Ovary (tissue), 9 donors: ENCODE data around the gene ACAD9. TPM values are rescaled to one million over a fixed set of nuclear protein-coding genes. Genes with fewer than 3 reads are reported as not detected.
A peak's percentile ranks its signal among the peaks of the same experiment; 100 is the strongest.

Source experiments
- DNase-seq, 5 donors: peaks; one replicate each; pipeline ENCODE4 v3.0.0-alpha.2; 2019 to 2020
- H3K27ac ChIP-seq, 2 donors: fragments of 200-600 bp; one replicate each; pipeline versions ENCODE4 v1.5.1 to v1.8.0; 2019 to 2022
- H3K27me3 ChIP-seq: fragments of 200-600 bp; one replicate; pipeline ENCODE4 v1.8.0; 2022
- H3K36me3 ChIP-seq: fragments of 200-600 bp; sonication (generic); one replicate; pipeline ENCODE4 v1.5.1; 2019
- H3K4me1 ChIP-seq: one replicate; pipeline ENCODE4 v1.8.1; 2013; ENCODE audit warnings: mild to moderate bottlenecking, moderate library complexity; ENCODE audit not compliant: insufficient read depth
- H3K4me3 ChIP-seq: fragments of 200-600 bp; sonication (generic); one replicate; pipeline ENCODE4 v1.5.1; 2017
- H3K9me3 ChIP-seq, 2 donors: fragments of 200-600 bp in 1 of 2; sonication (generic) in 1 of 2; one replicate each; pipeline versions ENCODE4 v1.5.1 to v1.8.1; 2013 to 2019; ENCODE audit warnings: mild to moderate bottlenecking in 1 of 2, moderate library complexity in 1 of 2
- CTCF ChIP-seq, 3 donors: fragments of 450-650 bp in 2 of 3; fragments of 200-600 bp in 1 of 3; IDR thresholded peaks; one replicate each; pipeline versions ENCODE4 v1.5.1 to v1.8.0; 2016 to 2022; ENCODE audit warnings: antibody characterized with exemption in 3 of 3, mild to moderate bottlenecking in 1 of 3
- EP300 ChIP-seq: sonication (generic); formaldehyde crosslinking; IDR thresholded peaks from one replicate; pipeline ENCODE4 v1.6.1; 2017; ENCODE audit warnings: antibody characterized with exemption
- POLR2A ChIP-seq: fragments of 450-650 bp; IDR thresholded peaks from one replicate; pipeline ENCODE4 v1.6.1; 2017; ENCODE audit warnings: antibody characterized with exemption, mild to moderate bottlenecking, moderate library complexity
- WGBS, 3 donors: extraction: QIAGEN DNeasy Blood & Tissue Kit in 1 of 3; methylation state at CpG; one replicate each; pipeline versions ENCODE4 v1.1.5 to v1.1.7; 2013 to 2017; 5-methylcytosine and 5-hydroxymethylcytosine counted together
- intact Hi-C, 4 donors: fragments of 100-400 bp; cut with DNase I; formaldehyde crosslinking; loops; one replicate each; pipeline versions ENCODE4 v1.11.0 to v1.15.1; 2022 to 2023
- polyA plus RNA-seq, 2 donors: library from polyadenylated mRNA; stranded (reverse); fragments of 200-250 nt in 1 of 2; fragments of 350-450 nt in 1 of 2; fragmentation: Illumina TruSeq in 1 of 2; extraction: RNeasy Lipid Tissue Mini Kit (QIAGEN cat#74804) in 1 of 2; gene quantifications; one replicate each; pipeline ENCODE4 v1.2.3, GENCODE V29; 2013 to 2014
- total RNA-seq, 7 donors: library from RNA; depleted of rRNA in 2 of 7; stranded (reverse); fragments of >200 nt in 2 of 7; fragmentation: NEBNext Ultra II Directional in 3 of 7; extraction: Animal tissue kit (Norgen Biotek cat#: 25700) in 3 of 7; gene quantifications; one replicate each; pipeline versions ENCODE4 v1.1.0 to v1.2.4, GENCODE V29; 2016 to 2023
- donor health status: DM: no; HTN: no; CAD: no; lungs with moderate emphysema.
- donor health status: DM: no; HTN: no; CAD: no.
- donor health status: Bipolar disorder and iron deficiency.
- donor health status: DM: yes; HTN: yes; CAD: no.
- donor health status: DM: no; HTN: no; CAD: no.
- donor health status: DM: yes; HTN: yes; CAD: no.

Gene ACAD9
- total and polyA plus RNA-seq, 9 donors, result 21.8 to 51.7 (median 36.5) TPM

- intact Hi-C loops, result no loop called here
- Histone ChIP-seq H3K36me3 (no peaks in the 10 kb centered on the region), H3K4me3 (no peak overlapping the region), H3K27ac (no peak overlapping the region), H3K9me3 (no peaks in the 10 kb centered on the region), H3K27me3 (no peaks in the 10 kb centered on the region), H3K4me1 (peaks cover 15% of the 10 kb centered on the region)
- DNase-seq, result no peak
- no peak for TF ChIP-seq EP300
- TF ChIP-seq POLR2A, result no peak
- no peak for TF ChIP-seq CTCF (IDR thresholded peaks at IDR 0.05)
- WGBS, 3 donors, result 84 to 89% (median 89%) methylated on average over 6 of the region's 6 CpGs
Measured at GRCh38 chr3:128881576-128881975, 2.2 kb downstream of the ACAD9 start.

- H3K27ac ChIP-seq, result no peak overlapping the region
- DNase-seq, result no peak
- H3K4me1 ChIP-seq, result peaks cover 14% of the 10 kb centered on the region
- TF ChIP-seq EP300 (no peak), POLR2A (no peak), CTCF (IDR thresholded peaks at IDR 0.05) (no peak)
- intact Hi-C loops, result no loop called here
- H3K4me3 ChIP-seq, result no peak overlapping the region
- no peaks in the 10 kb centered on the region for H3K9me3 ChIP-seq
- H3K36me3 ChIP-seq, result no peaks in the 10 kb centered on the region
- H3K27me3 ChIP-seq, result no peaks in the 10 kb centered on the region
- 83 to 88% (median 88%) methylated on average over 1 of the region's 1 CpG for WGBS, 3 donors
Measured at GRCh38 chr3:128882719-128883118, 3.3 kb downstream of the ACAD9 start.

- no peak for TF ChIP-seq EP300
- no peak for TF ChIP-seq CTCF (IDR thresholded peaks at IDR 0.05)
- no peak for TF ChIP-seq POLR2A
Measured at GRCh38 chr3:128884992-128885391, 5.6 kb downstream of the ACAD9 start.

GRCh38 chr3:128889139-128889894 lies 9.9 kb downstream of the ACAD9 start:
- no peak overlapping the region for H3K4me3 ChIP-seq
- intact Hi-C loops, result no loop called here
- WGBS, 3 donors, result 91 to 96% (median 93%) methylated on average over 7 of the region's 7 CpGs
- no peaks in the 10 kb centered on the region for H3K9me3 ChIP-seq
- TF ChIP-seq CTCF (IDR thresholded peaks at IDR 0.05) (no peak), EP300 (no peak), POLR2A (no peak)
- H3K27ac ChIP-seq, result no peak overlapping the region
- no peaks in the 10 kb centered on the region for H3K36me3 ChIP-seq
- no peaks in the 10 kb centered on the region for H3K4me1 ChIP-seq
- peak in 1 of 5 donors; percentile 12 for DNase-seq
- H3K27me3 ChIP-seq, result no peaks in the 10 kb centered on the region

More at GRCh38 chr3:128884992-128885391, 5.6 kb downstream of the ACAD9 start:
- Histone ChIP-seq H3K4me1 (peaks cover 7% of the 10 kb centered on the region), H3K27ac (no peak overlapping the region), H3K4me3 (no peak overlapping the region), H3K9me3 (no peaks in the 10 kb centered on the region), H3K27me3 (no peaks in the 10 kb centered on the region), H3K36me3 (no peaks in the 10 kb centered on the region)
- no peak for DNase-seq
- WGBS, 3 donors, result 95 to 96% (median 96%) methylated on average over 1 of the region's 1 CpG
- intact Hi-C loops, result no loop called here
